CD4-positive, alpha-beta T cell treated with Interleukin-12 subunit alpha and Interleukin-12 subunit beta, for 1 hour (primary cell): ENCODE measurements around the gene LPCAT3.

Source experiments
- DNase-seq: peaks from one replicate; pipeline ENCODE4 v3.0.0-alpha.2; 2020

Gene LPCAT3

DNA sequence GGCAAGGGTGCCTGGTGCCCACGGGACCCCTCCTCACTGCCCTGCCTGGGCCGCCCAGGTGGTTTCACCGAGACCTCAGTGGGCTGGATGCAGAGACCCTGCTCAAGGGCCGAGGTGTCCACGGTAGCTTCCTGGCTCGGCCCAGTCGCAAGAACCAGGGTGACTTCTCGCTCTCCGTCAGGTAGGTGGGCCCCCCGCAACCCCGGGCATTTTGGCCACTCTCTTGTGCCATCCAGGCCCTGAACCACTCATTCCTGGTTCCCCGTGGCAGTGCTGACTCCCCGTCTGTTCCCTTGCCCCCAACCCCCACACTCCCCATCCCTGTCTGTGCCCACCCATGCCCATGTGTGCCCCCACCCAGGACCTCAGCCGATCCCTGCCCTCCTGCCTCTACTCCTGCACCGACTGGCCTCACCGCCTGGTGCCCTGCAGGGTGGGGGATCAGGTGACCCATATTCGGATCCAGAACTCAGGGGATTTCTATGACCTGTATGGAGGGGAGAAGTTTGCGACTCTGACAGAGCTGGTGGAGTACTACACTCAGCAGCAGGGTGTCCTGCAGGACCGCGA lies 66.6 kb downstream of the LPCAT3 start:
- DNase-seq = no peak

- DNase-seq = peak; percentile 65
Observed at GRCh38 chr12:6950811-6951540, 67.3 kb downstream of the LPCAT3 start, which contains the start of gene PTPN6. Gene PTPN6, plus strand, starts transcription at chr12:6951356. Its CDS starts 157 bp downstream, at chr12:6951513.

- peak; percentile 63 for DNase-seq
Observed at GRCh38 chr12:6950401-6950801, 67.9 kb downstream of the LPCAT3 start.

DNA sequence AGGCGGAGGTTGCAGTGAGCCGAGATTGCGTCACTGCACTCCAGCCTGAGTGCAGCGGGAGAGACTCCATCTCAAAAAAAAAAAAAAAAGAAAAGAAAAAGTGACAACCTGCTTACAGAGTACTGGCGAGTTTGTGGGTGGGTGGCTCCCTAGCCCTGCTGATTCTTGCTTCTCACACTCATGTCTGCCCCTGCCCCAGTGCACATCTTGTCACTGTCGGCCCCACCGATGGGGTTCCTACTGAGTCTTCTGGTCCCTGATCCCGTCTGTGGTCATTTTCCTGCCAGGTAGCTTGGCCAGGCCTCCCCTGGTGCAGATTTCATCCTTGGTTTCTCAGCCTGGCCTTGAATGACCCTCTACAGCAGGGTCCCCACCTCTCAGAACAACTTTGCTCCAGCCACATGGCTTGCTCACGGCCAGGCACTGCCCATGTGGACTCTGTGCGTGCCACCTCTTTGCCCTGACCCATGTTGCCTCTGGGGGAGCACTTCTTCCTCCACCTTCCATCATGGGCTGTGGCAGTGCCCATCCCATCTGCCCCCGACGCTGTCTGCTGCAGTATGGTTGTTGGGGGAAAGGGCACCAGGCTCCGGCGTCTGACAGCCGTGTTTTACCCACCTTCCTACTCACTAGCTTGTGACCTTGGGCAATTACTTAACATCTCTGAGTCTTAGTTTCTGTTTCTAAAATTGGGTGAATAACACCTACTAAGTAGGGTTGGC lies 69.2 kb downstream of the LPCAT3 start:
- DNase-seq = peak; percentile 62

DNA sequence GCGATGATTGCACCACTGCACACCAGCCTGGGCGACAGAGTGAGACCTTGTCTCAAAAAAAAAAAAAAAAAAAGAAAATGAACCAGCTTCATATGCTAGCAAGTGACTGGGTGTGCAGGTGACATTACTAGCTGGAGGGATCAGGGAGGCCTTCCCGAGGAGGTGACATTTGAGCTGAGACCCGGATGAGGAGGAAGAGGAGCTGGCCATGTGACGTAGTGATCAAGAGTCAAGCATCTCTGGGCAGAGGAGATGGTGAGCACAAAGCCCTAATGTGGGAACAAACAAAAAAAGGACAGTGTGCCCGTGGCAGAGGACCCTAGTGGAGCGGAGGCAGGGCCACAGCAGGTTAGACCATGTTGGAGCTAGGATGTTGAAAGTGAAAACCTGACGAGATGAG lies 70.7 kb downstream of the LPCAT3 start:
- no peak for DNase-seq

DNA sequence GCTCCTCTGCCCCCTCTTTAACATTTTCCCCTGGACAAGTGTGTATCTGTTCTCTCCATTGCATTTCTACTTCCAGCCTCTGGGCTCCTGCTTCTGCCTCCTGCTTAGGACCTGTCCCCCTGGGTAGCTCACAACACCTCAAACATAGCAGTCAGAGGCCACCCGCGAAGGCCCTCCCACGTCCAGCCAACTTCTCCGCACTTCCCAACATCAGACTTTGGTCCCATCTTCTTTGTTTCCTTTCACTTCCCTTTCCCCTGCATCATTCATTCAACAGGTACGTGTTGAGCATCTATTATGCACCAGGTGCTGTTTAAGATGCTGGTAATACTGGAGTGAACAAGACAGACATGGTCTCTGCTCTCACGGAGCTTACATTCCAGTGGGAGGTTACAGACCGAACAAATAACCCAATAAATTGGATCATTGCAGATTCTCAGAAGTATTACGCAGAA lies 71.3 kb downstream of the LPCAT3 start:
- DNase-seq = no peak

- DNase-seq = peak; percentile 76
Observed at GRCh38 chr12:6946033-6946919, 72.0 kb downstream of the LPCAT3 start.

DNA sequence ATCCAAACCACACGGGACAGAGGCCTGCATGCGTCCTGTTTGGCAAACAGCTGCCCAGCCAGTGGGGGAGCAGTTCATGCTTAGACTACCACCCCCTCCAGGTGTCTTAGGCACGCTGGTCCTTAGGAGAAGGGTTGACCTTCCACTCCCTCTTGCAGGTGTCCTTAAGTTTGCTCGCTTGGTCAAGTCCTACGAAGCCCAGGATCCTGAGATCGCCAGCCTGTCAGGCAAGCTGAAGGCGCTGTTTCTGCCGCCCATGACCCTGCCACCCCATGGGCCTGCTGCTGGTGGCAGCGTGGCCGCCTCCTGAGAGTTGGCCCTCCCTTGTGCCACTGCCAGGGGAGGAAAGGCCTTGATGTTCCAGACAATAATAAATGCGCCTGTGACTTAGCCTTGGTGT lies 72.7 kb downstream of the LPCAT3 start:
- no peak for DNase-seq

DNA sequence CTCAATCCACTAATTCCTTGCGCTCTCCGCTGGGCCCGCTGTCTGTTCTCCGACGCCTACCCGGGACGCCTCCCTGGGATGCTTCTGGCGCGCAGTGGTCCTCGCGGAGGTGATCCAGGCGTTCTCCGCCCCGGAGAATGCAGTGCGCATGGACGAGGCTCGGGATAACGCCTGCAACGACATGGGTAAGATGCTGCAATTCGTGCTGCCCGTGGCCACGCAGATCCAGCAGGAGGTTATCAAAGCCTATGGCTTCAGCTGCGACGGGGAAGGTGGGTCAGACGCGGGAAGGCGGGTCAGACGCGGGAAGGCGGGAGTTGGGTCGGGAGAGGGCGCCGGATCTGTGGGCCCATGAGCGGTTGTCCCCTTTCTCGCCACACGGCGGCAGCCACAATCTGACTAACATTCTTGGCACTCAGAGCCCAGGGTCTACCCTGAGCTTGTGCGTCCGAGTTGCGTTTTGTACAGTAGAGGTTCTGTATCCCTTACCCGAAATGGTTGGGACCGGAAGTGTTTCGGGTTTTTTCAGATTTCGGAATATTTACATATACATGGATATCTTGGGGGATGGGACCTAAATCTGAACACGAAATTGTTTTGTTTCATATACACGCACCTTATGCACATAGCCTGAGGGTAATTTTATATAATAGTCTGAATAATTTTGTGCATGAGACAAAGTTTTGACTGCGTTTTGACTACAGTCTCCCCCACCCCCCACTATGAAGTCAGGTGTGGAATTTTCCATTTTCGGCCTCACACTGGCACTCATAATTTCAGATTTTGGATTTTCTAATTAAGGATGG lies 73.7 kb downstream of the LPCAT3 start:
- peak; percentile 90 for DNase-seq

GRCh38 chr12:6943722-6944380 lies 74.4 kb downstream of the LPCAT3 start, which contains the start of the genes C12orf57 and RNU7-1:
Gene C12orf57, plus strand, starts transcription at chr12:6944022. Its CDS starts 100 bp downstream, at chr12:6944122.
Gene RNU7-1, plus strand, starts transcription at chr12:6943816.
- peak; percentile 88 for DNase-seq

DNA sequence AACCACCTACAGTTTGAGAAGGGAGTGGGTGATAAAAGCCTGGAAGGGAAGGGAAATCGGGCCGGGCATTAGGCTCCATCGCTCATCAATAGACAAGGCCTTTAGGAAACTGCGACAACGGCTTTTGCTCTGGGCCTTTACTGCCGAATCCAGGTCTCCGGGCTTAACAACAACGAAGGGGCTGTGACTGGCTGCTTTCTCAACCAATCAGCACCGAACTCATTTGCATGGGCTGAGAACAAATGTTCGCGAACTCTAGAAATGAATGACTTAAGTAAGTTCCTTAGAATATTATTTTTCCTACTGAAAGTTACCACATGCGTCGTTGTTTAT lies 74.9 kb downstream of the LPCAT3 start:
- DNase-seq = peak; percentile 92

GRCh38 chr12:6942331-6942665 lies 76.0 kb downstream of the LPCAT3 start:
- DNase-seq = no peak

DNA sequence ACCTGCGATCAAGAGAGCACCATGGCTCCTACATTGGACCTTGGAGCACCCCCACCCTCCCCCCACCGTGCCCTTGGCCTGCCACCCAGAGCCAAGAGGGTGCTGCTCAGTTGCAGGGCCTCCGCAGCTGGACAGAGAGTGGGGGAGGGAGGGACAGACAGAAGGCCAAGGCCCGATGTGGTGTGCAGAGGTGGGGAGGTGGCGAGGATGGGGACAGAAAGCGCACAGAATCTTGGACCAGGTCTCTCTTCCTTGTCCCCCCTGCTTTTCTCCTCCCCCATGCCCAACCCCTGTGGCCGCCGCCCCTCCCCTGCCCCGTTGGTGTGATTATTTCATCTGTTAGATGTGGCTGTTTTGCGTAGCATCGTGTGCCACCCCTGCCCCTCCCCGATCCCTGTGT lies 76.5 kb downstream of the LPCAT3 start:
- DNase-seq = no peak

DNA sequence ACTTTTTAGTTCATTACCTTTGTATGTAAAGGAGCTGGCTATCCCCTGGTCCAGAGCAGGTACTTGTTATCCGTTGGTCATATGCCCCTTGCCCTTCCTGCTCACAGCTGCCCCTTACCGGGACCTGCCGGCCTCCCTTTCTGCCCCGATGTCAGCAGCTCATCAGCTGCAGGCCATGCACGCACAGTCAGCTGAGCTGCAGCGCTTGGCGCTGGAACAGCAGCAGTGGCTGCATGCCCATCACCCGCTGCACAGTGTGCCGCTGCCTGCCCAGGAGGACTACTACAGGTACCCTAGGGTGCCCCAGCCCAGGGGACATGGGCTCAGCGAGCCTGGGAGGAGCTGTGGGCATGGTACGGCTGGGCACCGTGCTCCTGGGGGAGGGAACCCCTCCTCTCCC lies 77.0 kb downstream of the LPCAT3 start:
- DNase-seq = no peak

DNA sequence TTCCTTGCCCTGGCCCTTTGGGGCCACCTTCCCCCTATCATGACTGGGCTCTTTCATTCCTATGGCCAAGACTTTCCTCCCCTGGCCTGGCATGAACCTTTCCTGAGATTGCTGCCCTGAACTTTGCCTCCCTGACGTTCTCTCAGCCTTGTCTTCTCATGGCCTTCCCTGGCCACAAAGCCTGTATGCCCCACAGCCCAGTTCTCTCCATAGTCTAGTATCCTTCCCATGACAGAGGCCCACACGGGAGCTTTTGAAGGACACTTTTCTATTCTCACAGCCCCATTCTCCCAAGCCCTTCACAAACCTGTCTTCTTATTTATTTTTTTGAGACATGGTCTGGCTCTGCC lies 79.1 kb downstream of the LPCAT3 start:
- DNase-seq = no peak

GRCh38 chr12:6938353-6939190 lies 79.7 kb downstream of the LPCAT3 start:
- DNase-seq = no peak

GRCh38 chr12:6937481-6938352 lies 80.6 kb downstream of the LPCAT3 start:
- peak; percentile 96 for DNase-seq

- peak; percentile 57 for DNase-seq
Observed at GRCh38 chr12:6936636-6937480, 81.4 kb downstream of the LPCAT3 start.

- DNase-seq = no peak
Observed at GRCh38 chr12:6936194-6936635, 82.1 kb downstream of the LPCAT3 start.
